ENCODE measurements around the gene TMCC2.
"Not testable (repeated sequence)": the region's sequence is repeated elsewhere in the genome, so short reads cannot be mapped to it uniquely, and the experiment has no call there.

The TMCC2 gene

DNA sequence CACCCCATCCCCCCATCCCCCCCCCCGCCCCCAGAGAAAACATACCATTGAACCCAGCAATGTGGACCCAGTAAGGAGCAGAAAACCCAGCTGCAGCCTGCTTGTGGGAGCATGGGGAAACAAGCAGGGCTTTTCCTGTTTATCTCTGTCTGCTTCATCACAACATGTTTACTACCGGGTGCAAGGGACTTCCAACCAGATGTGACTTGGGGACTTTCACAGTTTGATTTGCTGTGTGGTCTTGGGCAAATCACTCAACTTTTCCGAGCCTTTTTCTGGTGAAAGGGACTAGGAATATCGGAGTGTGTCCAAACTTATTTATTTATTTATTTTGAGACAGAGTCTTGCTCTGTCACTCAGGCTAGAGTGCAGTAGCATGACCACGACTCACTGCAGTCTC lies 3.2 kb downstream of the TMCC2 start:
- no peaks in the 10 kb centered on the region for H3K36me3 ChIP-seq (ENCODE audit: control insufficient read depth, insufficient read depth, low read length)
- H3K9me3 ChIP-seq (ENCODE audit: control insufficient read depth, insufficient read depth, low read length), result no peaks in the 10 kb centered on the region
- H3K27me3 ChIP-seq (ENCODE audit: control insufficient read depth, insufficient read depth, low read length), result peaks cover 10% of the 10 kb centered on the region
- peaks cover 26% of the 10 kb centered on the region for H3K4me1 ChIP-seq (ENCODE audit: control insufficient read depth, insufficient read depth, low read length)
- H3K4me3 ChIP-seq (ENCODE audit: low read depth, low read length), result no peak overlapping the region
- H3K9ac ChIP-seq (ENCODE audit: low read depth, low read length), result no peak overlapping the region
- H3K27ac ChIP-seq (ENCODE audit: low read depth, low read length), result no peak overlapping the region

DNA sequence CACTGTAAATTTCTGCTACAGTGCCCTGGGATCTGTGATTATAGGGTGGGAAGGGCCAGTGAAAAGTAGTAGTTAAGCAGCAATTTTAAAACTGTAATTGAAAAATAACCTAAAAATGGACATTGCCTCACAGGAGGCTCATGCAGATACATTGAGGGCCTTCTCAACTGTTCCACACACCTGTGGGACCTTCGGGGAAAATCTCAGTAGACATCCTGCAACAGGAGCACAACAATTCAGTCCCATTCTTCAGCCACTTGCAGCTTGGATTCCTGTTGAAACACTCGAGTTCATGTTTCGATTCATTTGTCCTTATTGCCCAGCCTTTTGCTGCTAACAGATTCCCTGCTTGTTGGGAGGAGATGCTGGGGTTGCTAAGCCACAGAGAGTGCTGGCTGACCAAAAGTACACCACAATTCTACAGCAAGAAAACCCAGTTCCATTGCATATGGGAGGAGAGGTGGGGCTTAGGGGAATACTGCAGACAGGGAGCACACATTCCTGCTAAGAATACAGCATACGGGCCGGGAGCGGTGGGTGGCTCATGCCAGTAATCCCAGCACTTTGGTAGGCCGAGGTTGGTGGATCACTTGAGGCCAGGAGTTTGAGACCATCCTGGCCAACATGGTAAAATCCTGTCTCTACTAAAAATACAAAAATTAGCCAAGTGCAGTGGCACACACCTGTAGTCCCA lies 4.5 kb downstream of the TMCC2 start:
- peaks cover 14% of the 10 kb centered on the region for H3K4me1 ChIP-seq (ENCODE audit: control insufficient read depth, insufficient read depth, low read length)
- H3K27ac ChIP-seq (ENCODE audit: low read depth, low read length), result no peak overlapping the region
- no peaks in the 10 kb centered on the region for H3K9me3 ChIP-seq (ENCODE audit: control insufficient read depth, insufficient read depth, low read length)
- peaks cover 10% of the 10 kb centered on the region for H3K27me3 ChIP-seq (ENCODE audit: control insufficient read depth, insufficient read depth, low read length)
- no peaks in the 10 kb centered on the region for H3K36me3 ChIP-seq (ENCODE audit: control insufficient read depth, insufficient read depth, low read length)
- no peak overlapping the region for H3K9ac ChIP-seq (ENCODE audit: low read depth, low read length)
- no peak overlapping the region for H3K4me3 ChIP-seq (ENCODE audit: low read depth, low read length)

- H3K9ac ChIP-seq (ENCODE audit: low read depth, low read length), result no peak overlapping the region
- H3K27ac ChIP-seq (ENCODE audit: low read depth, low read length), result no peak overlapping the region
- H3K4me1 ChIP-seq (ENCODE audit: control insufficient read depth, insufficient read depth, low read length), result peaks cover 13% of the 10 kb centered on the region
- H3K4me3 ChIP-seq (ENCODE audit: low read depth, low read length), result no peak overlapping the region
- peaks cover 10% of the 10 kb centered on the region for H3K27me3 ChIP-seq (ENCODE audit: control insufficient read depth, insufficient read depth, low read length)
- H3K36me3 ChIP-seq (ENCODE audit: control insufficient read depth, insufficient read depth, low read length), result no peaks in the 10 kb centered on the region
- no peaks in the 10 kb centered on the region for H3K9me3 ChIP-seq (ENCODE audit: control insufficient read depth, insufficient read depth, low read length)
Measured at GRCh38 chr1:205232945-205233397, 5.2 kb downstream of the TMCC2 start.

- not testable (repeated sequence) for H3K4me3 ChIP-seq (ENCODE audit: low read depth, low read length); H3K36me3 ChIP-seq (ENCODE audit: control insufficient read depth, insufficient read depth, low read length); H3K27ac ChIP-seq (ENCODE audit: low read depth, low read length); H3K9me3 ChIP-seq (ENCODE audit: control insufficient read depth, insufficient read depth, low read length); H3K27me3 ChIP-seq (ENCODE audit: control insufficient read depth, insufficient read depth, low read length); H3K9ac ChIP-seq (ENCODE audit: low read depth, low read length)
- peaks cover 10% of the 10 kb centered on the region for H3K4me1 ChIP-seq (ENCODE audit: control insufficient read depth, insufficient read depth, low read length)
Measured at GRCh38 chr1:205233986-205234385, 6.2 kb downstream of the TMCC2 start.

- Histone ChIP-seq H3K9me3 (ENCODE audit: control insufficient read depth, insufficient read depth, low read length) (no peaks in the 10 kb centered on the region), H3K27me3 (ENCODE audit: control insufficient read depth, insufficient read depth, low read length) (no peaks in the 10 kb centered on the region), H3K9ac (ENCODE audit: low read depth, low read length) (no peak overlapping the region), H3K4me3 (ENCODE audit: low read depth, low read length) (no peak overlapping the region), H3K36me3 (ENCODE audit: control insufficient read depth, insufficient read depth, low read length) (no peaks in the 10 kb centered on the region), H3K4me1 (ENCODE audit: control insufficient read depth, insufficient read depth, low read length) (no peaks in the 10 kb centered on the region), H3K27ac (ENCODE audit: low read depth, low read length) (no peak overlapping the region)
Measured at GRCh38 chr1:205235951-205236350, 8.2 kb downstream of the TMCC2 start.

DNA sequence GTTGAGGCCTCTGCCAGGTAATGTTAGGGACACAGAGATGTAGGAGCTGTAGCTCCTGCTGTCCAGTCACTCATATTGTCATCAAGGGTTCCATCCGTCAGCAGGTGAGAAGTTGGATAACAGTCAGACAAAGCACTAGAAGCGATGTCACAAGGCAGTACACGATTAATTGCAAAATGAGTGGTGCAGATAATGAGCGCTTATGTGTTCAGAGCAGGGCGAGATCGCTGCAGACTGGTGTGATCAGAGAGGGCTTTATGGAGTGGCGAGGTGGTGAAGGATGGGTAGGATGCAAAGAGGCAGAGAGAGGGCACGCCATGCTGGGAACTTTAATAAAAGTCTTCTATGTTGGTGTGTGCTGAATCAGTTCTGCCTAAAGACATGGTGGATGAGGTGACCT lies 8.8 kb downstream of the TMCC2 start:
- Histone ChIP-seq H3K36me3 (ENCODE audit: control insufficient read depth, insufficient read depth, low read length) (peaks cover under 1% of the 10 kb centered on the region; the same call in 1 of the 2 replicates), H3K27me3 (ENCODE audit: control insufficient read depth, insufficient read depth, low read length) (no peaks in the 10 kb centered on the region), H3K9ac (ENCODE audit: low read depth, low read length) (no peak overlapping the region), H3K27ac (ENCODE audit: low read depth, low read length) (no peak overlapping the region), H3K4me3 (ENCODE audit: low read depth, low read length) (no peak overlapping the region), H3K4me1 (ENCODE audit: control insufficient read depth, insufficient read depth, low read length) (no peaks in the 10 kb centered on the region), H3K9me3 (ENCODE audit: control insufficient read depth, insufficient read depth, low read length) (no peaks in the 10 kb centered on the region)

GRCh38 chr1:205236951-205237475 lies 9.3 kb downstream of the TMCC2 start:
- Histone ChIP-seq H3K9me3 (ENCODE audit: control insufficient read depth, insufficient read depth, low read length) (no peaks in the 10 kb centered on the region), H3K9ac (ENCODE audit: low read depth, low read length) (no peak overlapping the region), H3K36me3 (ENCODE audit: control insufficient read depth, insufficient read depth, low read length) (peaks cover 5% of the 10 kb centered on the region), H3K4me3 (ENCODE audit: low read depth, low read length) (no peak overlapping the region), H3K27me3 (ENCODE audit: control insufficient read depth, insufficient read depth, low read length) (no peaks in the 10 kb centered on the region), H3K4me1 (ENCODE audit: control insufficient read depth, insufficient read depth, low read length) (no peaks in the 10 kb centered on the region), H3K27ac (ENCODE audit: low read depth, low read length) (no peak overlapping the region)

DNA sequence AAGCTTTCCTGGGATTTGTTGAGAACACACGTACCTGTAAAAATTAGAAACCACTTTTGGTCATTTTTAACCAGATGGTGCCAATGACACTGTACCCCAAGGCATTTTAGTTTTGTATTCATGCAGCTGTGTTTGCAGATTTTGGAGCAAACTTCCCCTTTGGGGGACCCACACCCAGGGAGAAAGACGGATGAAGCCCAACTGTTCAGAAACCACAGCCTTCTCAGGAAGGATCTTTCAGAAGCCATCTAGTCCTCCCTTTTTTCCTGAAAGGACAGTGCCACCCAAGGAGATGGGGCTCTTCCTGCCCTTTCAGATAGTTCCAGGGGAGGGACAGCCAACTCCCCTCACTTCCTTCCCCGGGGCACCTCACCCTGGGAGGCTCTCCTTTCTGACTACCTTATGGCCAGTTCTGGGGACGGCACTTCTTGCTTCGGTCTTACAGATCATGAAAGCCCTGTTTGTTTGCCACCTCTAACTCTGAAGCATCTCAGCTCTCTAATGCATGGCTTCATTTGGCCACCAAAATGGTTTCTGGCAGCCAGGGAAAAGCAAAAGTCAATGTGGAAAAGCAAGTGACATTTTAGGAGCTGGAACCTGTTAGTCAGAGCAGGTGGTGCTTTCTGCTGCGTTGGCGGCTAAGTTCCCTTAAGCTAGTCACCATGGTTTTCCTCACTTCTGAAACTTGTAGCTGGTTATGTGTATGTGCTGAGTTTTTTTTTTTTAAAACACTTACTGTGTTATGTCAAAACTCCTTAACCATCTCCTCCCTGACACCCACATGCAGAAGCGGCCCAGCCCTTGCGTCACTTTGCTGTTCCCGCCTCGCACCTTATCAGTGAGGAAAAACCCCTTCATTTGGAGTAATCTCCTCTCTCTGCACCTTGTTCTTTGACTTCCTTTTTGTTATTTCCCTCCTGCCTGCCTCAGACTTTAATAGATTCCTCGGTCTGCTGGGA lies 10.1 kb downstream of the TMCC2 start:
- H3K27me3 ChIP-seq (ENCODE audit: control insufficient read depth, insufficient read depth, low read length), result no peaks in the 10 kb centered on the region
- no peak overlapping the region for H3K27ac ChIP-seq (ENCODE audit: low read depth, low read length)
- H3K4me1 ChIP-seq (ENCODE audit: control insufficient read depth, insufficient read depth, low read length), result no peaks in the 10 kb centered on the region
- H3K9ac ChIP-seq (ENCODE audit: low read depth, low read length), result no peak overlapping the region
- no peak overlapping the region for H3K4me3 ChIP-seq (ENCODE audit: low read depth, low read length)
- H3K36me3 ChIP-seq (ENCODE audit: control insufficient read depth, insufficient read depth, low read length), result peaks cover 8% of the 10 kb centered on the region
- no peaks in the 10 kb centered on the region for H3K9me3 ChIP-seq (ENCODE audit: control insufficient read depth, insufficient read depth, low read length)

GRCh38 chr1:205239078-205239477 lies 11.3 kb downstream of the TMCC2 start:
- no peak overlapping the region for H3K4me3 ChIP-seq (ENCODE audit: low read depth, low read length)
- peaks cover 8% of the 10 kb centered on the region for H3K36me3 ChIP-seq (ENCODE audit: control insufficient read depth, insufficient read depth, low read length)
- H3K9me3 ChIP-seq (ENCODE audit: control insufficient read depth, insufficient read depth, low read length), result no peaks in the 10 kb centered on the region
- H3K4me1 ChIP-seq (ENCODE audit: control insufficient read depth, insufficient read depth, low read length), result no peaks in the 10 kb centered on the region
- H3K9ac ChIP-seq (ENCODE audit: low read depth, low read length), result no peak overlapping the region
- H3K27me3 ChIP-seq (ENCODE audit: control insufficient read depth, insufficient read depth, low read length), result no peaks in the 10 kb centered on the region
- no peak overlapping the region for H3K27ac ChIP-seq (ENCODE audit: low read depth, low read length)

- no peaks in the 10 kb centered on the region for H3K27me3 ChIP-seq (ENCODE audit: control insufficient read depth, insufficient read depth, low read length)
- no peak overlapping the region for H3K27ac ChIP-seq (ENCODE audit: low read depth, low read length)
- no peaks in the 10 kb centered on the region for H3K4me1 ChIP-seq (ENCODE audit: control insufficient read depth, insufficient read depth, low read length)
- H3K9ac ChIP-seq (ENCODE audit: low read depth, low read length), result no peak overlapping the region
- no peak overlapping the region for H3K4me3 ChIP-seq (ENCODE audit: low read depth, low read length)
- no peaks in the 10 kb centered on the region for H3K9me3 ChIP-seq (ENCODE audit: control insufficient read depth, insufficient read depth, low read length)
- peaks cover 8% of the 10 kb centered on the region for H3K36me3 ChIP-seq (ENCODE audit: control insufficient read depth, insufficient read depth, low read length)
Measured at GRCh38 chr1:205240118-205240517, 12.4 kb downstream of the TMCC2 start.

GRCh38 chr1:205240569-205240968 lies 12.8 kb downstream of the TMCC2 start:
- H3K9ac ChIP-seq (ENCODE audit: low read depth, low read length), result no peak overlapping the region
- peaks cover 8% of the 10 kb centered on the region for H3K36me3 ChIP-seq (ENCODE audit: control insufficient read depth, insufficient read depth, low read length)
- H3K4me3 ChIP-seq (ENCODE audit: low read depth, low read length), result no peak overlapping the region
- H3K27ac ChIP-seq (ENCODE audit: low read depth, low read length), result no peak overlapping the region
- H3K4me1 ChIP-seq (ENCODE audit: control insufficient read depth, insufficient read depth, low read length), result no peaks in the 10 kb centered on the region
- no peaks in the 10 kb centered on the region for H3K9me3 ChIP-seq (ENCODE audit: control insufficient read depth, insufficient read depth, low read length)
- H3K27me3 ChIP-seq (ENCODE audit: control insufficient read depth, insufficient read depth, low read length), result no peaks in the 10 kb centered on the region
